Measurements from ENCODE around the gene MAN1A1.

- TF ChIP-seq CTCF (IDR thresholded peaks at IDR 0.05; ENCODE audit: insufficient read depth, low read length, poor library complexity, severe bottlenecking), result no peak
- TF ChIP-seq EZH2phosphoT487 (conservative IDR thresholded peaks at IDR 0.05; ENCODE audit: low read length), result no peak
Measured at GRCh38 chr6:119379809-119380208, 30.2 kb upstream of the MAN1A1 start.

Data from SU-DHL-6 (cell line).